ENCODE measurements around the gene B9D1. TPM values are rescaled to one million over a fixed set of nuclear protein-coding genes. Genes with fewer than 3 reads are reported as not detected.

B9D1 gene
- total and polyA plus RNA-seq, 9 of the 15 experiments (the other 6 are each of a cell fraction or from before 2014, with no cell fraction given): 8.9 to 28.0 (median 17.9) TPM

DNA sequence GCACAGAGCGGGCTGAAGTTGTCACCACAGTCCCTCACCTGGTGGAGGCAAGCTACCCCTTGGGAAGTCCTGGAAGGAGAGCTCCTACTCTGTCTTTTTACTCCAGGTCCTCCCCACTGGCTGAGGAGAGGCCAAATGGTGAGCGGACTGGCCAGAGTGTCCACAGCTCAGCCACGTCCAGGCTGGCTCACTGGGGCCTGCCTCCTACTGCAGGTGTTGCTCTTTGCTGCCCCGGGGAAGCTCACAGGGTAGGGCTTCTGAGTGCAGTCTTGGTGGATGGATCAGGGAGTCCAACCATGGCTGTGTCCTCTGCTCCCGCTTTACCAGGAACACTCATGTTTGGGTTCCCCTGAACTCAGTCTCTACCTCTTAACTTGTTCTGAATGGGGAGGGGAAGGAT is 2.7 kb downstream of the B9D1 start:
- peaks cover 9% of the 10 kb centered on the region; the same call in 2 of the 3 replicates for H3K79me2 ChIP-seq (ENCODE audit: control insufficient read depth, insufficient read depth, low read length)
- WGBS (ENCODE audit: insufficient coverage, low coverage, missing lambda C conversion rate): 77% methylated on average over 4 of the region's 5 CpGs
- CTCF ChIA-PET (ENCODE audit: low intra/inter-chr PET ratio): no interaction called here
- POLR2A ChIA-PET: interaction anchor here (0.6 kb wide), 1 partner anchor 357 kb away, joined by 4 read pairs; no protein-coding TSS in a partner anchor
- peaks cover 6 to 19% of the 10 kb centered on the region in 2 experiments; a peak in 4 of 5 replicates for H3K4me1 ChIP-seq (replicated peaks in 1 of 2; ENCODE audit: control insufficient read depth in 2 of 2, insufficient read depth in 2 of 2, low read length in 2 of 2)
- H4K20me1 ChIP-seq (replicated peaks; ENCODE audit: control insufficient read depth, insufficient read depth, low read length): no peaks in the 10 kb centered on the region
- FAIRE-seq: no peak
- no peaks in the 10 kb centered on the region for H3K9me1 ChIP-seq (ENCODE audit: control insufficient read depth, insufficient read depth, low read length)
- no peak overlapping the region for H2AFZ ChIP-seq (ENCODE audit: low read depth, low read length)
- in situ Hi-C loops (cut with MboI) (loop anchor here (5.0 to 10.0 kb wide), 2 partner anchors 87 to 405 kb away; no protein-coding TSS in a partner anchor), intact Hi-C loops (cut with micrococcal nuclease) (no loop called here)
- H3K9ac ChIP-seq (ENCODE audit: insufficient read depth in 1 of 2, low read depth in 2 of 2, low read length in 2 of 2): no peak overlapping the region
- no TSS peak for BruUV-seq (replicated peaks)
- no peaks in the 10 kb centered on the region for H3K36me3 ChIP-seq (ENCODE audit: control insufficient read depth, insufficient read depth, low read length)
- no peak overlapping the region for H3K4me3 ChIP-seq
- no peak for TF ChIP-seq SRSF7 (optimal IDR thresholded peaks at IDR 0.05; ENCODE audit: low read depth, low read length)
- TF ChIP-seq RBBP5 (IDR thresholded peaks at IDR 0.05; ENCODE audit: borderline replicate concordance, insufficient read depth, low read length, poor library complexity, severe bottlenecking): no peak
- H3K9me3 ChIP-seq (replicated peaks; ENCODE audit: control insufficient read depth, insufficient read depth, low read depth, low read length): no peaks in the 10 kb centered on the region
- no peak overlapping the region for H3K27ac ChIP-seq (ENCODE audit: extremely low read depth, low read depth, low read length)
- no peak overlapping the region for H3K4me2 ChIP-seq (ENCODE audit: insufficient read depth, low read length)
- DNase-seq (ENCODE audit: extremely low read depth in 1 of 4, low spot score in 3 of 4): no peak
- no peak for ATAC-seq
- no peaks in the 10 kb centered on the region for H3K27me3 ChIP-seq (ENCODE audit: control insufficient read depth in 2 of 2, insufficient read depth in 2 of 2, low read length in 2 of 2)

DNA sequence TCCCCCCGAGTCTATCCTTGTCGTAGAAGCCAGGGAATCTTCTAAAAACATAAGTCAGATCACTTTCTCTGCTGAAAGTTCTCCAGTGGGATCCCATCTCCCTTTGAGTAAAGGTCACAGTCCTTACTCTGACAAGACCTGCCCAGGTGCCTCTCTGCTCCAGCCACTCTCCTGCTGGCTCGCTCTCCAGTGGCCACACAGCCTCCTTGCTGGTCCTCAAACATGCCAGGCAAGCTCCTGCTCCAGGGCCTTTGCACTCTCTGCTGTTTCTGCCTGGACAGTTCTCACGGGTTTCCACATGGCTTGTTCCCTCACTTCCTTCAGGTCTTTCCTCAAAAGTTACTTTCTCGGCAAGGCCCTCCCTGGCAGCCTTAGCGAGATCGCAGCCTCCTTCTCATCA is 3.4 kb downstream of the B9D1 start:
- no peak overlapping the region; a peak in 1 of 4 replicates for H3K9ac ChIP-seq (ENCODE audit: insufficient read depth in 1 of 2, low read depth in 2 of 2, low read length in 2 of 2)
- no peaks in the 10 kb centered on the region for H3K9me1 ChIP-seq (ENCODE audit: control insufficient read depth, insufficient read depth, low read length)
- no peak for FAIRE-seq
- H3K27ac ChIP-seq (ENCODE audit: extremely low read depth, low read depth, low read length): no peak overlapping the region
- ChIA-PET POLR2A (interaction anchor here (0.7 kb wide), 1 partner anchor 79 kb away, joined by 3 read pairs; no protein-coding TSS in a partner anchor), CTCF (ENCODE audit: low intra/inter-chr PET ratio) (no interaction called here)
- WGBS (ENCODE audit: insufficient coverage, low coverage, missing lambda C conversion rate): 72% methylated on average over 7 of the region's 7 CpGs
- in situ Hi-C loops (cut with MboI): no loop called here
- no peak overlapping the region for H3K4me2 ChIP-seq (ENCODE audit: insufficient read depth, low read length)
- intact Hi-C loops (cut with micrococcal nuclease): no loop called here
- TF ChIP-seq, protein P1, sequence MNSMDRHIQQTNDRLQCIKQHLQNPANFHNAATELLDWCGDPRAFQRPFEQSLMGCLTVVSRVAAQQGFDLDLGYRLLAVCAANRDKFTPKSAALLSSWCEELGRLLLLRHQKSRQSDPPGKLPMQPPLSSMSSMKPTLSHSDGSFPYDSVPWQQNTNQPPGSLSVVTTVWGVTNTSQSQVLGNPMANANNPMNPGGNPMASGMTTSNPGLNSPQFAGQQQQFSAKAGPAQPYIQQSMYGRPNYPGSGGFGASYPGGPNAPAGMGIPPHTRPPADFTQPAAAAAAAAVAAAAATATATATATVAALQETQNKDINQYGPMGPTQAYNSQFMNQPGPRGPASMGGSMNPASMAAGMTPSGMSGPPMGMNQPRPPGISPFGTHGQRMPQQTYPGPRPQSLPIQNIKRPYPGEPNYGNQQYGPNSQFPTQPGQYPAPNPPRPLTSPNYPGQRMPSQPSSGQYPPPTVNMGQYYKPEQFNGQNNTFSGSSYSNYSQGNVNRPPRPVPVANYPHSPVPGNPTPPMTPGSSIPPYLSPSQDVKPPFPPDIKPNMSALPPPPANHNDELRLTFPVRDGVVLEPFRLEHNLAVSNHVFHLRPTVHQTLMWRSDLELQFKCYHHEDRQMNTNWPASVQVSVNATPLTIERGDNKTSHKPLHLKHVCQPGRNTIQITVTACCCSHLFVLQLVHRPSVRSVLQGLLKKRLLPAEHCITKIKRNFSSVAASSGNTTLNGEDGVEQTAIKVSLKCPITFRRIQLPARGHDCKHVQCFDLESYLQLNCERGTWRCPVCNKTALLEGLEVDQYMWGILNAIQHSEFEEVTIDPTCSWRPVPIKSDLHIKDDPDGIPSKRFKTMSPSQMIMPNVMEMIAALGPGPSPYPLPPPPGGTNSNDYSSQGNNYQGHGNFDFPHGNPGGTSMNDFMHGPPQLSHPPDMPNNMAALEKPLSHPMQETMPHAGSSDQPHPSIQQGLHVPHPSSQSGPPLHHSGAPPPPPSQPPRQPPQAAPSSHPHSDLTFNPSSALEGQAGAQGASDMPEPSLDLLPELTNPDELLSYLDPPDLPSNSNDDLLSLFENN (IDR thresholded peaks at IDR 0.05; ENCODE audit: low read depth in 2 of 2, low read length in 2 of 2): no peak
- TF ChIP-seq ZFP36 (IDR thresholded peaks at IDR 0.05; ENCODE audit: low read depth, low read length, partially characterized antibody) (no peak), ZNF282 (CRISPR knock-in tag; IDR thresholded peaks at IDR 0.05) (no peak), HNRNPLL (IDR thresholded peaks at IDR 0.05; ENCODE audit: low read depth, low read length, poor library complexity, severe bottlenecking) (no peak), POLR2A (conservative IDR thresholded peaks at IDR 0.05) (no peak), MYBL2 (IDR thresholded peaks at IDR 0.05; ENCODE audit: low read depth) (no peak), MYBL2 (CRISPR knock-in tag; IDR thresholded peaks at IDR 0.05; ENCODE audit: borderline replicate concordance) (no peak)
- no peaks in the 10 kb centered on the region for H3K9me3 ChIP-seq (replicated peaks; ENCODE audit: control insufficient read depth, insufficient read depth, low read depth, low read length)
- no peak for ATAC-seq
- H3K79me2 ChIP-seq (ENCODE audit: control insufficient read depth, insufficient read depth, low read length): peaks cover 9% of the 10 kb centered on the region; the same call in 2 of the 3 replicates
- H2AFZ ChIP-seq (ENCODE audit: low read depth, low read length): no peak overlapping the region
- DNase-seq (ENCODE audit: extremely low read depth in 1 of 4, low spot score in 3 of 4): no peak
- peaks cover 6 to 16% of the 10 kb centered on the region in 2 experiments; a peak in 4 of 5 replicates for H3K4me1 ChIP-seq (replicated peaks in 1 of 2; ENCODE audit: control insufficient read depth in 2 of 2, insufficient read depth in 2 of 2, low read length in 2 of 2)
- H3K27me3 ChIP-seq (ENCODE audit: control insufficient read depth in 2 of 2, insufficient read depth in 2 of 2, low read length in 2 of 2): no peaks in the 10 kb centered on the region
- BruUV-seq (replicated peaks): no TSS peak
- H4K20me1 ChIP-seq (replicated peaks; ENCODE audit: control insufficient read depth, insufficient read depth, low read length): no peaks in the 10 kb centered on the region
- H3K36me3 ChIP-seq (ENCODE audit: control insufficient read depth, insufficient read depth, low read length): no peaks in the 10 kb centered on the region
- H3K4me3 ChIP-seq: no peak overlapping the region

All from K562 (cell line).